ENCODE data around the gene BRAT1.
"Not testable (repeated sequence)": the region's sequence is repeated elsewhere in the genome, so short reads cannot be mapped to it uniquely, and the experiment has no call there.

The BRAT1 gene

GRCh38 chr7:2583798-2584580, 28.7 kb upstream of the BRAT1 start:
- DNase-seq, result no peak

GRCh38 chr7:2582006-2582735, 26.8 kb upstream of the BRAT1 start:
- no peak for DNase-seq

GRCh38 chr7:2580636-2581035, 25.3 kb upstream of the BRAT1 start:
- DNase-seq, result no peak

- DNase-seq, result no peak
Observed at GRCh38 chr7:2577914-2578680, 22.8 kb upstream of the BRAT1 start.

DNA sequence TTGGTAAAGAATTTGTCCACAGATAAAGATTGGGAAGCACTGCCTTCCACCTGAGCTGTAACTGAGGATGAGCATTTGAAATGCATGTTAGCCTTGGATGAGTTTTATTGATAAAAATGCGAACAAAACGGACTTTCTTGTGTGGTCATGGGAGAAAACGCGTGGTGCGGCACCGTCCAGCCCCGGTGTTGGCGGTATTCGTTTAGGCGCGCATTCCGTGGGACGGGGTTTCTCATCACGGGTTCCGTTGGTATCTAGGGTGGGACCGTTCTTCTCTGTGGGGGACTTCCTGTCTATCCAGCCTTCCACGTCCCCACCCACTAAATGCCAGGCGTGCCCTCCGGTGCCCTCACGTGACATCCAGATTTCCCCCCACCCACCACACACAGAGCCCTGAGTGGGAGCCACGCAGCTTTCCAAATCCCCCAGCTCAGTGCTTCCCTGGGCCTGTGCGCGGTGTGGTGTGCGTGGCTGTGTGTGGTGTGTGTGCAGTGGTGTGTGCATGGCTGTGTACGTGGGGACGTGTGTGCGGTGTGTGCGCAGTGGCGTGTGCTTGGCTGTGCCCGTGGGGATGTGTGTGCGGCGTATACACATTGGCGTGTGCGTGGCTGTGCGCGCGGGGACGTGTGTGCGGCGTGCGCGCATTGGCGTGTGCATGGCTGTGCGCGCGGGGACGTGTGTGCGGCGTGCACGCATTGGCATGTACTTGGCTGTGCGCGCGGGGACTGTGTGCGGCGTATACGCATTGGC, 21.6 kb upstream of the BRAT1 start:
- DNase-seq, result no peak

DNA sequence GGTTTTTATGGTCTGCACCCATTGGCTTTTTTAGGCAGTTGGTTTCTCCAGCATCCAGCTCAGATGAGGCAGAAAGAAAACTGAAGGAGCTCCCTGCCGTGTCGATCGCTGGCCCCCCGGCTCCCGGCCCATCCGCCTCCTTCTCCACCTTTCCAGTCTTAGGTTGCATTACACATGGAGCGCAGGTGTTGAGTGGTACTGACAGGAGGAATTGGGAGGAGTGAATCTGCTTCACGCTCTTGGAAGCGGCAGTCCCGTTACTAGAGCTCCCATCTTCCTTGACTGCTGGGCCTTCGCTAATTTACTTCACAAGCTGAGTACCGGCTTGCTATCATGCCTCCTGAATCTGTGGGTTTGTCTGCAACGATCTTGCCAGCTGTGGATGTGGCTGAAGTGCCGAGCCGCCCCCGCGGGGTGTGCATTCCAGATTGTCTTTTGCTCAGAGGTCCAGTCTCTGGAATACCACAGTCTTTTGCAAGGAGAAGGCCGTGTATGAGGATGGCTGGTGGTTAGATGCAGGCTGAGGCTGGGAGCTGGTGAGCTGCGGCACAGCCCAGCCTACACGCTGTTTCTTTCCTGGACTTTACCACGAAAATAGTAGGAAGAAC, 20.5 kb upstream of the BRAT1 start:
- no peak for DNase-seq

DNA sequence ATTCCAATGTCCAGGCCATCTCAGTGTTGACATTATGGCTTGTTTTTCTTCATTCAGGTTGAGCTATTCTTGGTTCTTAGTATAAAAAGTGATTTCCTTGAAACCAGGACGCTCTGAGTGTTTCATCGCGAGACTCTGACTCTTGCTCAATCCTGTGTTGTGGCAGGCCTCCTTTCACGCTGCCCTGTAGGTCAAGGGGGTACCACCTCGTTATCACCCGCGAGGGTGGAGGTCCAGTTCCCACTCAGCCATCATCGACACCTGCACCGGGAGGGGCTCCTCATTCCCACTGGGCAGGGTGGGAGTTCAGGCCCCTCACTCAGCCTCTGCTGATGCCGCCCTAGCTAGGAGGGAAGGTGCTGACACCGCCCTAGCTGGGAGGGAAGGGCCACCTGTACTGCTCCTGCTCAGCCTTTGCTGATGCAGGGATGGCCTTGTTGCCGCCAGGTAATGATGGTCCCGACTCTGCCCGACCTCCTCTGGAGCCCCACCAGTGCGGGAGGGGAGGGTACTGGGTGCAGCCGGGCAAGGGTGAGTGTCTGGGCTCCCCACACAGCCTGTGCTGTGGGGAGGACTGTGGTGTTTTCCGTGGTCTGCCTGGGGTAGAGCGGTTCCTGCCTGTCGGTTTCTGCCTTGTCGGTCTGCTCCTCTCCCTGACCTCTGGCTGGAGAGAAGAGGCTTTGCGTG, 19.9 kb upstream of the BRAT1 start:
- no peak for DNase-seq

GRCh38 chr7:2573761-2574160, 18.4 kb upstream of the BRAT1 start:
- DNase-seq, result no peak

DNA sequence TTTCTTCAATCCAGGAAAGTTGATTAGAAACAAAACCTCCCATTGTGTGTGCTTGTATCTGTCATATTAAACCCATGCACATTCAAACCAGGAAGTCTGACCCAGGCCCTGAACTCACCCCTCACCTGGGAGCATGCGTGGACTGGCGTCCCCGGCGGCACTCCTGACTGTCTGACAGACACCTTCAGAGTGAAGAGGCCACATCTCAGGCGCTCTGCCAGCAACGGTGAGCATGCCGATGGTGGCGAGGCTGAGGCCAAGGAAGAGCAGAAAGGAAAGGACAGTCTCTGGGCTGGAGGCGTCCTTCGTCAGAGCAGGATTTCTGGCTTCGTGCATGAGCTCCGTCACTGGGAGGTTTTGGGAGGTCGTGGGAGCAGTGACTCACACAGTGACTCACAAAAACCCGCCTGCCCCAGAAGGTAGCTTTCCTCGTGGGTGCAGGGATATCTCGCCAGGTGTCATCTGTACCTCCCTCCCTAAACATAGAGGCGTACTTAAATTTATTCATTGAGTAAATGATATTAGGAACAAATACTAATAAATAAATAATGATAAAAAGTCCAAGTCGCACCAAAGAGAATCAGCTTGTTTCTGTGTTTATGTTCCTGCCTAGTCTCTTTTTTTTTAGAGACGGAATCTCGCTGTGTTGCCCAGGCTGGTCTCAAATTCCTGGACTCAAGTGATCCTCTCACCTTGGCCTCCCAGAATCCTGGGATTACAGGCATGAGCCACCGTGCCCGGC, 16.9 kb upstream of the BRAT1 start:
- DNase-seq, result no peak

- DNase-seq, result no peak
Observed at GRCh38 chr7:2571409-2571808, 16.1 kb upstream of the BRAT1 start.

DNA sequence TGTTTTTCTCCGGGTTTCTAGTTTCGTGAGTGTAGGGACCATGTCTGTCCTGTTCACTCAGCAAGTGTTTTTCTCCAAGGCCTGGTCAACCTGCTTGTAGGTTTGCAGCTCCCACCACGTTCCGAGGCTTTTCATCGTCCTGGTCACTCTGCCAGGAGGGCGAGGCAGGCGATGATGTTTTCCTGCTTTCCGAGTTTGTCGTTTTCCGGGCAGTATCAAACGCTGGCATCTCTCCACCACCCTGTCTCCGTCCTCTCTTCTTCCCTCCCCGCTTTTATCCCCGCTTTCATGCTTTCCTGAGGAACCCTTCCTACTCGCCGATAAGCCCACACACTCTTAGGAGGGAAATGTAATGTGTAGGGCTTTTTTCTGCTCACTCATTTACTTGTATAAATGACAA, 14.7 kb upstream of the BRAT1 start:
- no peak for DNase-seq

DNA sequence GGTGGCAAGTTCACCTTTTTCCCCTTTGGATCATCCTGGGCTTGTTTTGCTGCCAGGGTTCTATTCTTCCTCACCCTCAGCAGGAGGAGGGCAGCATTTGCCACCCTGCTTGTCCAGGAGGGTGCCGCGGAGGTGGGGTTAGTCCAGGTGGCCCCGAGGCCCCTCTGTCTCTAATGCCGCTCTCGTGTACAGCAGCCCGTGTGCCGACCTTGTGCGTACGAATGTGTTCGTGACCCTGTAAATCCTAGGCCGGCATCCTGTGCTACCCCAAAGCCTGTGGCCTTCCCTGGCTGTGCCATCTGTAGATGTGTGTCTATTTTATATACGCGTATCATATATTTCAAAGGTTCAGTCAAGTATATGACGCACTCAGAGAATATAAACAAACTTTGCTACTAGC, 14.1 kb upstream of the BRAT1 start:
- DNase-seq, result no peak

DNA sequence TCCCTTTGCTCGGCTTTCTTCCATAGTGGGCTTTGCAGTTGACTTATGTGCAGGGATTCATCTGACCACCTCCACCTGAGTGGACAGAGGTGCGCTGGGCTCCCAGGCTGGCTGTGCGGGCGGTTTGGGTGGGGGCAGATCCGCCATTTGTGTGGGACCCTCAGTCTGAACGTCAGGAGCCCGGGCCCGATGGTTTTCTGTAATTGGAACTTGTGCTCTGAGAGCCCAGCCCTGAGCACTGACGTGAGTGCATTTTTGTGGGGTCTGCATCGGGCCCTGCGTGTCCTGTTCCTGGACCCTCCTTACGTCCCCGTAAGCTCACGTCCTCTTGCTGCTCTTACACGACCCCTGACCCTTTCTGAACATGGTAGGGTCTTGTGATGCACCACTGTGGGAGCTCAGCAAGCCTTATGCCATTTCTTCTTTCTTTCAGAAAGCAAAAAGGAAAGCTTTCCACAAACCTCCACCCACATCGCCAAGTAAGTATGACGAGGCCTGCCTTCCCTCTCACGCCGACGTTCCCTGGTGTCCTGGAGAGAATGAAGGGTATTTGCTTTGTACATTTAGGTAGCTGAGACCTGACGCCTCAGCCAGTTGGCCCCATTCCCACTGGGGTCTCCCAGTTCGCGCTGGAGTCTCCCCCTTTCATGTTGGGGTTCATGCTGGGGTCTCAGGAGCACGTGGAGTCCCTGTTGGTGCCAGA, 13.3 kb upstream of the BRAT1 start:
- no peak for DNase-seq

GRCh38 chr7:2567679-2568278, 12.5 kb upstream of the BRAT1 start:
- DNase-seq, result no peak

DNA sequence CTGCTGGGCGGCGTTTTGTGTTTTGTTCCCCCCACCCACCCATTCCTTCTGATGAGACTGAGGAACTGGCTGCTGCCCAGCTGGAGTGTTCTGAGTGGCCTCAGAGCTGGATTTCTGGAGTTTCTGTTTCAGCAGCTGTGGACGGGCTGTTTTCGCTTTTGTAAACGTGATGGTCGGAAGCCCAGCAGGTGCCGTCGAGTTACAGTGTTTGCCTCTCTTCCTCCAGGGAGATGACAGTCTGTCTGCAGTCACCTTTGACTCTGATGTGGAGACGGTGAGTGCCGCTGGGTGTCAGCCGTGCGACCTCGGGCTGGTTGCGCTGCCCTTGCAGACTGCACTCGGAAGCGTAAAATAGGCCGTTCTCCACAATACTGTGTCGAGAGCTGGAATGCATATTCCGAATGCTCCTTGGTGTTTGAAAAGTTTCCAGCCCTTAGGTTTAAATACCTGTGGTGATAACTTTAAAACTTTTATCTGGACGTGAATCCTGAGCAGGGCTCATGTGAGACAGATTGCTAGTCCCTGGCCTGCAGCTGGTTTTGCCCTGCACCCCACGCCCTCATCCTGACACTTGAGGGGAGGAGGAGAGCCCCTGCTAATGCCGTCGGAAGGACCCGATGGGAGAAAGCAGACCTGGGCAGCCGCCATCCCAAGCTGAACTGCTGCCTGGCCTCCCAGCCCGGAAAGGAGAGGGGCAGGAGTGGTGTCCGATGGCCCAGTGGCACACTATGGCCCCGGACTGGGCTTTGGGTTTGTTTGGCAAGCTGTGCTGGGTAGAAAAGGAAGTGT, 11.8 kb upstream of the BRAT1 start:
- DNase-seq, result no peak

DNA sequence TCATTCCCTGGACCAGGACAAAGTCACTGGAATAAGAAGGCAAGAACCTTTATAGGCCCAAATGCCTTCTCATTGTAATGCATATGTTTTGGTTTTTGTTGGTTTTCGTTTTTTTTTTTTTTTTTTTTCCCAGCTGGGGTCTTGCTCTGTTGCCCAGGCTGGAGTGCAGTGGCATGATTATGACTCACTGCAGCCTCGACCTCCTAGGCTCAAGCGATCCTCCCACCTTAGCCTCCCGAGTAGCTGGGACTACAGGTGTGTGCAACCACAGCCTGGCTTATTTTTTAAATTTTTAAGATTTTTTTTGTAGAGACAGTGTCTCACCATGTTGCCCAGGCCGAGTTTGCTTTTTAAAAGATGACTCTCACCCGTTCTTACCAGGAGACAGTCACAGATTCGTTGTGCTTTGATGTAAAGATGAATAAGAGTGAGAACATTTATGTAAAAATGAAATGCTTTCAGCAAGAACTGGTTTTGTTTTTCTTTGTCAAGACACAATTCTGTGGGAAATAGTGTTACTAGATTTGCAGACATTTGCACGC, 11.1 kb upstream of the BRAT1 start:
- no peak for DNase-seq

DNA sequence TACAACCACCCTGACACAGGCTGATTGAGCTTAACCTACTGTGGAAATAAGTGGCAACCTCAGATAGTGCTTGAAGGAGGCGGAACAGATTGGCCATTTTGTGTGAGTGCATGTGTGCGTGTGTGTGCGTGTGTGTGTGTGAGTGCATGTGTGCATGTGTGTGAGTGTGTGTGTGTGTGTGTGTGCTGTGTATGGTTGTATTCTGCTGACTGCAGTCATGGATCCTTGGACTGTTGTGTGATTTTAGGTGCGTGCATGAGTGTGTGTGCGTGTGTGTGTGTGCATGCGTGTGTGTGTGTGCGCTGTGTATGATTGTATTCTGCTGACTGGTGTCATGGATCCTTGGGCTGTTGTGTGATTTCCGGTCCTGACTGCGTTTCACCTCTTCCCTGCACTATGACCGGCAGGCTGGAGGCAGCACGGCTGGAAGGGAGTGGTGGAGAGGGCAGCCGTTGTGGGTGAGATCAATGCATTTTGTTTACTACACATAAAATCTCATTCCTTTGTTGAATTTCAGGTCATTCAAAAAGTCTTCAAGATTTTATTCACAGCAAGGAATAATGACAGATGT, 9.7 kb upstream of the BRAT1 start:
- DNase-seq, result no peak

- DNase-seq, result not testable (repeated sequence)
Observed at GRCh38 chr7:2563955-2564354, 8.6 kb upstream of the BRAT1 start.
